Glutamatergic neuron (in vitro differentiated cells): ENCODE data around the gene MAP7D3. TPM values are rescaled to one million over a fixed set of nuclear protein-coding genes. Genes with fewer than 3 reads are reported as not detected.
A peak's percentile ranks its signal among the peaks of the same experiment; 100 is the strongest.
"Not testable (repeated sequence)": the region's sequence is repeated elsewhere in the genome, so short reads cannot be mapped to it uniquely, and the experiment has no call there.

Experiments
- DNase-seq: peaks from one replicate; pipeline ENCODE4 v3.0.0; 2022
- H3K27ac Mint-ChIP-seq: one replicate; pipeline ENCODE4 v1.8.0; 2020; ENCODE audit warnings: mild to moderate bottlenecking, mixed read lengths, inconsistent platforms; ENCODE audit not compliant: unreplicated experiment
- H3K27me3 Mint-ChIP-seq: one replicate; pipeline ENCODE4 v1.8.0; 2020; ENCODE audit warnings: mild to moderate bottlenecking, moderate library complexity, mixed read lengths, inconsistent platforms; ENCODE audit not compliant: unreplicated experiment
- H3K36me3 Mint-ChIP-seq: one replicate; pipeline ENCODE4 v1.8.0; 2020; ENCODE audit warnings: mild to moderate bottlenecking, mixed read lengths, inconsistent platforms; ENCODE audit not compliant: unreplicated experiment
- H3K4me1 Mint-ChIP-seq: one replicate; pipeline ENCODE4 v1.8.0; 2020; ENCODE audit warnings: mild to moderate bottlenecking, low read depth, mixed read lengths, inconsistent platforms; ENCODE audit not compliant: unreplicated experiment
- H3K4me3 Mint-ChIP-seq: one replicate; pipeline ENCODE4 v1.8.0; 2020; ENCODE audit warnings: mild to moderate bottlenecking, mixed read lengths, inconsistent platforms; ENCODE audit not compliant: unreplicated experiment
- H3K9me3 Mint-ChIP-seq: one replicate; pipeline ENCODE4 v1.8.0; 2020; ENCODE audit warnings: mild to moderate bottlenecking, moderate library complexity, mixed read lengths, inconsistent platforms; ENCODE audit not compliant: unreplicated experiment
- total RNA-seq: library from RNA; stranded (reverse); fragmentation: NEBNext Ultra II Directional; extraction: Animal tissue kit (Norgen Biotek cat#: 25700); gene quantifications from one replicate; pipeline ENCODE4 v1.2.1, GENCODE V29; 2021; ENCODE audit not compliant: unreplicated experiment
- TF ChIP-seq, protein P1 (sequence below): fragments of 200-600 bp; sonication (generic); IDR thresholded peaks from one replicate; pipeline ENCODE4 v1.5.0; 2021; ENCODE audit not compliant: partially characterized antibody, unreplicated experiment

Gene MAP7D3
- total RNA-seq, 1 donor from 2014 or later = 4.6 TPM

- H3K27me3 Mint-ChIP-seq = no peaks in the 10 kb centered on the region
- TF ChIP-seq, protein P1, sequence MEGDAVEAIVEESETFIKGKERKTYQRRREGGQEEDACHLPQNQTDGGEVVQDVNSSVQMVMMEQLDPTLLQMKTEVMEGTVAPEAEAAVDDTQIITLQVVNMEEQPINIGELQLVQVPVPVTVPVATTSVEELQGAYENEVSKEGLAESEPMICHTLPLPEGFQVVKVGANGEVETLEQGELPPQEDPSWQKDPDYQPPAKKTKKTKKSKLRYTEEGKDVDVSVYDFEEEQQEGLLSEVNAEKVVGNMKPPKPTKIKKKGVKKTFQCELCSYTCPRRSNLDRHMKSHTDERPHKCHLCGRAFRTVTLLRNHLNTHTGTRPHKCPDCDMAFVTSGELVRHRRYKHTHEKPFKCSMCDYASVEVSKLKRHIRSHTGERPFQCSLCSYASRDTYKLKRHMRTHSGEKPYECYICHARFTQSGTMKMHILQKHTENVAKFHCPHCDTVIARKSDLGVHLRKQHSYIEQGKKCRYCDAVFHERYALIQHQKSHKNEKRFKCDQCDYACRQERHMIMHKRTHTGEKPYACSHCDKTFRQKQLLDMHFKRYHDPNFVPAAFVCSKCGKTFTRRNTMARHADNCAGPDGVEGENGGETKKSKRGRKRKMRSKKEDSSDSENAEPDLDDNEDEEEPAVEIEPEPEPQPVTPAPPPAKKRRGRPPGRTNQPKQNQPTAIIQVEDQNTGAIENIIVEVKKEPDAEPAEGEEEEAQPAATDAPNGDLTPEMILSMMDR = no peak
- H3K36me3 Mint-ChIP-seq = no peaks in the 10 kb centered on the region
- H3K27ac Mint-ChIP-seq = no peak overlapping the region
- DNase-seq = no peak
- H3K9me3 Mint-ChIP-seq = no peaks in the 10 kb centered on the region
- no peak overlapping the region for H3K4me3 Mint-ChIP-seq
- H3K4me1 Mint-ChIP-seq = peaks cover 2% of the 10 kb centered on the region
These were observed 72.1 kb downstream of the MAP7D3 start for GRCh38 chrX:136179133-136179532.

DNA sequence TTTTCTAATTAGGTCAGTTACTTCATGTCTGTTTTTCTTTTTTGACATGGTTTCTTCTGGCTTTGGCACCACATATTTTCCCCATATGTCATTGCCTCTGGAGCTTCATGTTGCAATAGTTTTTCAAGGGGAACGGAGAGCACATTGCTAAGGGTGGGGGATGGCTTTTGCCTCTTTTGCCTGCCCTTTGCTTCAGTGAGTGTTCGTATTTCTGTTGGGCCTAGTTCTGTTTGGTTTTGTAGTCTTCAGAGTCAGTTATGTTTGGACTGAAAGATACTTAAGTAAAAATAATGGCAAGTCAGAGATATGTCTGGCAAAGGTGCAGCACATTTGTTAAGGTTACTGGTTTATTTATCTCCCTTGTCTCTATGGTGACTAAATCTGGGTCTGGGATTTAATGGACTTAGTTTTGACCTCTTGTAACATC is 74.8 kb downstream of the MAP7D3 start:
- TF ChIP-seq, protein P1 = no peak
- H3K4me1 Mint-ChIP-seq = peaks cover 2% of the 10 kb centered on the region
- H3K27me3 Mint-ChIP-seq = no peaks in the 10 kb centered on the region
- no peak overlapping the region for H3K4me3 Mint-ChIP-seq
- no peak for DNase-seq
- no peaks in the 10 kb centered on the region for H3K36me3 Mint-ChIP-seq
- no peak overlapping the region for H3K27ac Mint-ChIP-seq
- no peaks in the 10 kb centered on the region for H3K9me3 Mint-ChIP-seq

DNA sequence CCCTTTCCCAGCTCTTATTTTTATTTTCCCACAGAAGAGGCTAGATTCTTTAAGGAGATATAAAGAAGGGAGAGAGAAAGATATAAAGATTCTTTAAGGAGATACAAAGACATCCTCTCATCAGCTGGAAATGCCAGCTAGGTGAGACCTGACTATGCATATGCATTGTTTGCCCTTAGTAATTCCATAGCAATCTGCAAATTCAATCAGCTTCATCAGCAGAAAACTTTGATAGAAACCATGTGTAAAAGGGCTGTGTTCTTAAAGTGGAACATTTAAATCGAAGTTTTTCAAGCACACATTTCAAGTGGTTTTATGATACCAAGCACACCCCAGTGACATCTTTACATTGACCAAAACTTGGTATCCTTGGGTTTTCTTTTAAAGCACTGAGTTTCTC is 79.8 kb downstream of the MAP7D3 start:
- Mint-ChIP-seq H3K4me3 (no peak overlapping the region), H3K4me1 (peaks cover 10% of the 10 kb centered on the region), H3K36me3 (no peaks in the 10 kb centered on the region), H3K27ac (no peak overlapping the region), H3K9me3 (no peaks in the 10 kb centered on the region), H3K27me3 (no peaks in the 10 kb centered on the region)
- TF ChIP-seq, protein P1 = no peak
- no peak for DNase-seq

DNA sequence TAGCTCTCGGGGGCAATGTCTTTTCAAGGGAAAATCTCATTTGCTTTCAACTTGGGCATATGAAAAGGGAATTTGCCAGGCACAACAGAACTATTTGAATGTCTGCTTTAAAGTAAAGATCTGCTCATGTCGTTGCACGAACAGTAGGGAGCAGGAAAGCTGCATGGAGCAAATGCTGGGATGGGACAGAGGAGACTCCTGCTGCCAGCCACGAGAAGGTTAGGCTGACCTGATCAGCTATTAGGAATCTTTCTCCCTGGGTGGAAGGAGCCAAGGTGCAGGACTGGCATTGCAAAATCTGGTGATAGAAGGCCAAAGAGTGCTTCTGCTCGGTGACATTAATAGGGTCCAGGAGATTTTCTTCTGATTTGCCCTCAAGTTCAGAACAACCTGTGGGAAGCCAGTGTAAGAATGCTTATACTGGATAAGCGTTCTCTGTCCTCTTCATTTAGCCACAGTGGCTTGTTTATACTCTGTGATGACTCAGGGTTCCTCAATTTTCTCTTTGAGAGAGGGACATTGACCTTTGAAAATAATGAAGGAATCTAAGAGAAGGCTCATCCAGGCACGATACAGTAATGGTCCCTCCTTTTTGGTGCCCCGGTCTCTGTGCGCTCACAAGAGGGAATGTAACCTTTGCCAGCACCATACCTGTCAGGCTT is 80.9 kb downstream of the MAP7D3 start:
- Mint-ChIP-seq H3K27me3 (no peaks in the 10 kb centered on the region), H3K36me3 (no peaks in the 10 kb centered on the region), H3K4me3 (no peak overlapping the region), H3K27ac (no peak overlapping the region), H3K4me1 (peaks cover 16% of the 10 kb centered on the region), H3K9me3 (peaks cover 4% of the 10 kb centered on the region)
- DNase-seq = no peak
- TF ChIP-seq, protein P1 = no peak

- Mint-ChIP-seq H3K27me3 (no peaks in the 10 kb centered on the region), H3K9me3 (peaks cover 4% of the 10 kb centered on the region), H3K27ac (peak overlapping the region; percentile 8), H3K4me3 (no peak overlapping the region), H3K4me1 (peaks cover 17% of the 10 kb centered on the region), H3K36me3 (no peaks in the 10 kb centered on the region)
- peak; percentile 34 for DNase-seq
- TF ChIP-seq, protein P1 = no peak
These were observed 82.1 kb downstream of the MAP7D3 start for GRCh38 chrX:136168929-136169735.

DNA sequence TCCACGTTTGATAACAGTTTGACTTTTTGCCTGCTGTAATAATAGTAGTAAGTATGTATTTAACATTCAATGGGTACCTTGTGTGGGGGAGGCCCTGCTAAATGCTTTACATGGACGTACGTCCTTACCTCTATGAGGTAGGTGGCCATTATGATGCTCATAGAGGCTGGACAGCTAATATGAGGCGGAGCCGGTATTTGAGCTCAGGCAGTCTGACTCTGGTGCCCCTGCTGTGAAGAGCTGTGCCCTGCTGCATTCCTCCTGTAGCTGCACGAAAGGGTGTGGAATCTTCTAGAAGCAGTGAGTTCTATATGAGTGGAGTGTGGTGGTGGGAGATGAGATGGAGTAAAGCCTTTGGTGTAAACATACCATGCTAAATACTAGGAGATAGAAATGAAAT is 83.2 kb downstream of the MAP7D3 start:
- H3K9me3 Mint-ChIP-seq, H3K36me3 Mint-ChIP-seq, H3K27me3 Mint-ChIP-seq, H3K27ac Mint-ChIP-seq, H3K4me3 Mint-ChIP-seq, DNase-seq: not testable (repeated sequence)
- H3K4me1 Mint-ChIP-seq = peaks cover 17% of the 10 kb centered on the region
